Lung (tissue), 12 donors: ENCODE measurements around the gene SOX10. TPM values are rescaled to one million over a fixed set of nuclear protein-coding genes. Genes with fewer than 3 reads are reported as not detected.

Source experiments
- ATAC-seq: fragments of 200-7000 bp; cut with Tn5 transposase; one replicate; pipeline ENCODE4 v1.9.1; 2020; ENCODE audit warnings: moderate number of reproducible peaks; ENCODE audit not compliant: insufficient read depth, low FRiP score
- DNase-seq, 3 donors: peaks; one replicate each; pipeline ENCODE4 v3.0.0-alpha.2; 2013 to 2017
- H3K27ac ChIP-seq, 2 donors: one replicate each; pipeline ENCODE4 v1.5.1; 2013; ENCODE audit warnings: mild to moderate bottlenecking in 2 of 2, moderate library complexity in 2 of 2, control low read depth in 1 of 2, inconsistent platforms in 1 of 2, low read depth in 1 of 2, low read length in 1 of 2
- H3K27me3 ChIP-seq, 3 donors: one replicate each; pipeline ENCODE4 v1.5.1; 2013; ENCODE audit warnings: low read length in 2 of 3; ENCODE audit not compliant: control insufficient read depth in 3 of 3, insufficient read depth in 3 of 3
- H3K36me3 ChIP-seq, 4 donors: one replicate each; pipeline ENCODE4 v1.5.1; 2013; ENCODE audit warnings: low read length in 4 of 4, mild to moderate bottlenecking in 1 of 4, moderate library complexity in 1 of 4; ENCODE audit not compliant: control insufficient read depth in 4 of 4, insufficient read depth in 4 of 4
- H3K4me1 ChIP-seq, 5 donors: one replicate each; pipeline ENCODE4 v1.5.1; 2013; ENCODE audit warnings: low read length in 5 of 5, mild to moderate bottlenecking in 2 of 5, moderate library complexity in 1 of 5; ENCODE audit not compliant: control insufficient read depth in 5 of 5, insufficient read depth in 5 of 5
- H3K4me3 ChIP-seq: one replicate; pipeline ENCODE4 v1.5.1; 2013; ENCODE audit warnings: mild to moderate bottlenecking, control low read depth, moderate library complexity
- H3K9ac ChIP-seq, 2 donors: one replicate each; pipeline ENCODE4 v1.5.1; 2013; ENCODE audit warnings: low read length in 2 of 2, control low read depth in 1 of 2; ENCODE audit not compliant: insufficient read depth in 1 of 2
- H3K9me3 ChIP-seq, 4 donors: one replicate each; pipeline ENCODE4 v1.5.1; 2013; ENCODE audit warnings: low read length in 3 of 4, mild to moderate bottlenecking in 1 of 4, moderate library complexity in 1 of 4; ENCODE audit not compliant: control insufficient read depth in 4 of 4, insufficient read depth in 3 of 4
- CTCF ChIP-seq: IDR thresholded peaks from 2 replicates; pipeline ENCODE4 v1.5.1; 2012; ENCODE audit warnings: mild to moderate bottlenecking; ENCODE audit errors: control extremely low read depth, extremely low read depth
- WGBS, 2 donors: extraction: QIAGEN DNeasy Blood & Tissue Kit; methylation state at CpG; one replicate each; pipeline ENCODE4 v1.1.7; 2013; 5-methylcytosine and 5-hydroxymethylcytosine counted together
- polyA plus RNA-seq, 2 donors: library from polyadenylated mRNA; stranded (reverse); fragments of 200-250 nt; gene quantifications; one replicate each; pipeline ENCODE4 v1.2.1, GENCODE V29; 2013
- total RNA-seq, 2 donors: library from RNA; depleted of rRNA in 1 of 2; stranded (reverse); fragments of >200 nt in 1 of 2; gene quantifications; one replicate each; pipeline ENCODE4 v1.2.1, GENCODE V29; 2014 to 2021
- donor health status: control.
- donor health status: control.
- donor health status: Bipolar disorder and iron deficiency.
- donor health status: healthy.
- donor health status: DM: yes; HTN: yes; CAD: no.

SOX10 gene
- total and polyA plus RNA-seq, 4 donors: 0.10 to 0.54 TPM; not detected in 2

GRCh38 chr22:37973271-37974170 is 10.8 kb downstream of the SOX10 start:
- Histone ChIP-seq H3K9ac (no peak overlapping the region), H3K9me3 (no peaks in the 10 kb centered on the region), H3K27me3 (no peaks in the 10 kb centered on the region), H3K4me3 (no peak overlapping the region), H3K27ac (no peak overlapping the region), H3K4me1 (peaks cover 0 to 5% (median 0%) of the 10 kb centered on the region in 5 donors), H3K36me3 (peaks cover 0 to 17% (median 3%) of the 10 kb centered on the region in 4 donors)
- ATAC-seq: no peak
- TF ChIP-seq CTCF: no peak
- DNase-seq: no peak
- WGBS, 2 donors: 94 to 96% methylated on average over 33 of the region's 33 CpGs

GRCh38 chr22:37972527-37972926 is 11.8 kb downstream of the SOX10 start:
- no peaks in the 10 kb centered on the region for H3K9me3 ChIP-seq
- peaks cover 0 to 27% (median 10%) of the 10 kb centered on the region in 4 donors for H3K36me3 ChIP-seq
- H3K4me3 ChIP-seq: no peak overlapping the region
- 56 to 70% methylated on average over 3 of the region's 3 CpGs for WGBS, 2 donors
- peaks cover 0 to 5% (median 0%) of the 10 kb centered on the region in 5 donors for H3K4me1 ChIP-seq
- DNase-seq (peak in 1 of 3 donors; percentile 50), ATAC-seq (no peak)
- TF ChIP-seq CTCF: no peak
- H3K9ac ChIP-seq: no peak overlapping the region
- no peaks in the 10 kb centered on the region for H3K27me3 ChIP-seq
- no peak overlapping the region for H3K27ac ChIP-seq

- 87 to 94% methylated on average over 7 of the region's 7 CpGs for WGBS, 2 donors
- Histone ChIP-seq H3K9ac (no peak overlapping the region), H3K27ac (no peak overlapping the region), H3K27me3 (no peaks in the 10 kb centered on the region), H3K4me3 (no peak overlapping the region), H3K36me3 (peaks cover 3 to 33% (median 17%) of the 10 kb centered on the region in 4 donors), H3K9me3 (no peaks in the 10 kb centered on the region), H3K4me1 (peaks cover 0 to 5% (median 0%) of the 10 kb centered on the region in 5 donors)
- TF ChIP-seq CTCF: no peak
- DNase-seq: no peak
- ATAC-seq: no peak
Measured at GRCh38 chr22:37971475-37972434, 12.6 kb downstream of the SOX10 start.
